Testis (tissue), 5 donors: Measurements from ENCODE around the gene ANGPTL7. TPM values are rescaled to one million over a fixed set of nuclear protein-coding genes. Genes with fewer than 3 reads are reported as not detected.

Source experiments
- DNase-seq: peaks from one replicate; pipeline ENCODE4 v3.0.0-alpha.2; 2019
- H3K27ac ChIP-seq, 2 donors: fragments of 200-600 bp; sonication (generic); one replicate each; pipeline ENCODE4 v1.5.1; 2019
- H3K27me3 ChIP-seq: fragments of 200-600 bp; sonication (generic); one replicate; pipeline ENCODE4 v1.5.1; 2019
- H3K36me3 ChIP-seq: fragments of 200-600 bp; sonication (generic); one replicate; pipeline ENCODE4 v1.5.1; 2017; ENCODE audit warnings: low read depth; ENCODE audit errors: missing control alignments
- H3K4me1 ChIP-seq: fragments of 200-600 bp; sonication (generic); one replicate; pipeline ENCODE4 v1.5.1; 2019
- H3K4me3 ChIP-seq, 2 donors: fragments of 200-600 bp; sonication (generic); one replicate each; pipeline ENCODE4 v1.5.1; 2017 to 2019
- H3K9me3 ChIP-seq: fragments of 200-600 bp; sonication (generic); one replicate; pipeline ENCODE4 v1.5.1; 2017
- CTCF ChIP-seq, 3 experiments: fragments of 450-650 bp in 2 of 3; fragments of 200-600 bp in 1 of 3; sonication (generic) in 1 of 3; IDR thresholded peaks; one replicate each; pipeline ENCODE4 v1.5.1; 2016 to 2019; ENCODE audit warnings: antibody characterized with exemption in 3 of 3, mild to moderate bottlenecking in 2 of 3, moderate library complexity in 1 of 3
- POLR2A ChIP-seq: fragments of 450-650 bp; IDR thresholded peaks from one replicate; pipeline ENCODE4 v1.6.1; 2017; ENCODE audit warnings: antibody characterized with exemption, mild to moderate bottlenecking, moderate library complexity
- WGBS, 2 donors: methylation state at CpG; one replicate each; pipeline ENCODE4 v1.1.5; 2018; 5-methylcytosine and 5-hydroxymethylcytosine counted together
- intact Hi-C: fragments of 100-400 bp; cut with DNase I; formaldehyde crosslinking; loops from one replicate; pipeline ENCODE4 v1.15.1; 2023; ENCODE audit warnings: low total_unique reads
- long read RNA-seq, 2 donors: transcript quantifications; one replicate each; lab custom pipeline, GENCODE V29; 2026
- polyA plus RNA-seq: library from polyadenylated mRNA; stranded (reverse); fragments of 350-450 nt; fragmentation: Illumina TruSeq; extraction: RNeasy Lipid Tissue Mini Kit (QIAGEN cat#74804); gene quantifications from one replicate; pipeline ENCODE4 v1.2.3, GENCODE V29; 2014; ENCODE audit warnings: low read depth, low replicate concordance; ENCODE audit not compliant: insufficient read depth
- total RNA-seq, 2 donors: library from RNA; depleted of rRNA; stranded (reverse); fragments of >200 nt; gene quantifications; one replicate each; pipeline ENCODE4 v1.2.3, GENCODE V29; 2016

ANGPTL7 gene
- not detected for total RNA-seq
- 1.6 TPM for polyA plus RNA-seq
- long read RNA-seq, donor 1, partial matches to known transcripts: 0 of 1 reads
- long read RNA-seq, donor 1, other reads (novel, unspliced or antisense): 0 of 1 reads
- long read RNA-seq, donor 2: 0 reads

- peak within 1 kb of the TSS in 1 of 2 donors; percentile 13 for H3K27ac ChIP-seq
- no peak within 1 kb of the TSS for H3K4me3 ChIP-seq
- intact Hi-C loops: no loop called here
- H3K36me3 ChIP-seq: no peaks in the 10 kb centered on the region
- H3K4me1 ChIP-seq: peaks cover 5% of the 10 kb centered on the region
- 93 to 94% methylated on average over 8 of the region's 8 CpGs for WGBS, 2 donors
- TF ChIP-seq POLR2A (no peak), CTCF (IDR thresholded peaks at IDR 0.05) (no peak)
- DNase-seq: no peak
- no peaks in the 10 kb centered on the region for H3K9me3 ChIP-seq
- H3K27me3 ChIP-seq: no peaks in the 10 kb centered on the region
These were observed at the start of gene ANGPTL7 for GRCh38 chr1:11188858-11189451. Gene ANGPTL7, plus strand, starts transcription at chr1:11189355. Its CDS starts 225 bp downstream, at chr1:11189580.

- Histone ChIP-seq H3K36me3 (no peaks in the 10 kb centered on the region), H3K9me3 (no peaks in the 10 kb centered on the region), H3K27me3 (no peaks in the 10 kb centered on the region), H3K27ac (peak overlapping the region; percentile 45 to 73), H3K4me1 (peaks cover 32% of the 10 kb centered on the region), H3K4me3 (no peak overlapping the region)
- intact Hi-C loops: no loop called here
- TF ChIP-seq CTCF (IDR thresholded peaks at IDR 0.05) (no peak), POLR2A (no peak)
- 57 to 60% methylated on average over 4 of the region's 4 CpGs for WGBS, 2 donors
- DNase-seq: no peak
These were observed 46.4 kb upstream of the ANGPTL7 start for GRCh38 chr1:11142618-11143391.

GRCh38 chr1:11143401-11143800 is 45.8 kb upstream of the ANGPTL7 start:
- intact Hi-C loops: no loop called here
- TF ChIP-seq CTCF (IDR thresholded peaks at IDR 0.05) (no peak), POLR2A (no peak)
- no peak for DNase-seq
- Histone ChIP-seq H3K9me3 (no peaks in the 10 kb centered on the region), H3K27ac (peak overlapping the region in 1 of 2 donors; percentile 73), H3K4me3 (no peak overlapping the region), H3K27me3 (no peaks in the 10 kb centered on the region), H3K36me3 (no peaks in the 10 kb centered on the region), H3K4me1 (peaks cover 29% of the 10 kb centered on the region)
- WGBS, 2 donors: 82 to 92% methylated on average over 5 of the region's 5 CpGs

GRCh38 chr1:11143907-11144306 is 45.2 kb upstream of the ANGPTL7 start:
- DNase-seq: no peak
- H3K4me3 ChIP-seq: no peak overlapping the region
- peak overlapping the region in 1 of 2 donors; percentile 73 for H3K27ac ChIP-seq
- no peak for TF ChIP-seq POLR2A
- no peak for TF ChIP-seq CTCF (IDR thresholded peaks at IDR 0.05)
- WGBS, 2 donors: 69 to 76% methylated on average over 2 of the region's 2 CpGs
- H3K27me3 ChIP-seq: no peaks in the 10 kb centered on the region
- H3K36me3 ChIP-seq: no peaks in the 10 kb centered on the region
- H3K4me1 ChIP-seq: peaks cover 24% of the 10 kb centered on the region
- intact Hi-C loops: no loop called here
- no peaks in the 10 kb centered on the region for H3K9me3 ChIP-seq
